BLaER1 (cell line): ENCODE measurements around the gene PARD3B.

Experiments used
- H3K27ac ChIP-seq: shearing (Covaris generic); formaldehyde crosslinking; 2 replicates; pipeline ENCODE4 v1.8.1; 2022
- H3K27me3 ChIP-seq: shearing (Covaris generic); formaldehyde crosslinking; 2 replicates; pipeline ENCODE4 v1.8.1; 2022
- H3K36me3 ChIP-seq: shearing (Covaris generic); formaldehyde crosslinking; 2 replicates; pipeline ENCODE4 v1.8.1; 2022
- H3K4me1 ChIP-seq: shearing (Covaris generic); formaldehyde crosslinking; 2 replicates; pipeline ENCODE4 v1.8.1; 2022
- H3K4me2 ChIP-seq: shearing (Covaris generic); formaldehyde crosslinking; 2 replicates; pipeline ENCODE4 v1.8.1; 2022
- H3K4me3 ChIP-seq: shearing (Covaris generic); formaldehyde crosslinking; 2 replicates; pipeline ENCODE4 v1.8.1; 2022
- H3K9ac ChIP-seq: shearing (Covaris generic); formaldehyde crosslinking; 2 replicates; pipeline ENCODE4 v1.8.1; 2022
- H3K9me3 ChIP-seq: shearing (Covaris generic); formaldehyde crosslinking; 2 replicates; pipeline ENCODE4 v1.8.1; 2022
- H4K20me1 ChIP-seq: shearing (Covaris generic); formaldehyde crosslinking; 2 replicates; pipeline ENCODE4 v1.8.1; 2022
- Cebpa-rat ChIP-seq: shearing (Covaris generic); IDR thresholded peaks from 2 replicates; pipeline ENCODE4 v1.8.1; 2022

PARD3B gene

DNA sequence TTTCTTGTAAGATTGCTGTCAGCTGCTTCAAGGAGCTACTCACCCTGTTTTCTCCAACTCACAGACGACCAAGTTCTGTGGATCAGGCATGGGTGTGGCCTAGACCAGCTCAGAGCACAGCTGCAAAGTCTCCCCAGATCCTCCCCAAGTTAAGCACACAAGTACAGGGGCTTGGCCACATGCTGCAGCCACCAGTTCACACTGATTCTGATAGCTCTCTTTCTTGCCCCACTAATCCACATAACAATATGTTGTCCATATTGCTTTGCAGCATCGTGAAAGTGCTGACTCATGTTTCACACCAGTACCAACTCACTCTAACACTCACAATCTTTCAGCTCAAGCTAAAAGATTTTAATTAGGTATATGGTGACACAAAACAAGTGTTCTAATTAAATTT lies 437.0 kb downstream of the PARD3B start:
- no peaks in the 10 kb centered on the region for H4K20me1 ChIP-seq
- H3K36me3 ChIP-seq, result no peaks in the 10 kb centered on the region
- no peak overlapping the region for H3K4me3 ChIP-seq
- no peak for TF ChIP-seq Cebpa-rat
- H3K27ac ChIP-seq, result no peak overlapping the region
- no peak overlapping the region for H3K4me2 ChIP-seq
- H3K27me3 ChIP-seq, result no peaks in the 10 kb centered on the region
- H3K9me3 ChIP-seq, result no peaks in the 10 kb centered on the region
- no peak overlapping the region for H3K9ac ChIP-seq
- no peaks in the 10 kb centered on the region for H3K4me1 ChIP-seq

DNA sequence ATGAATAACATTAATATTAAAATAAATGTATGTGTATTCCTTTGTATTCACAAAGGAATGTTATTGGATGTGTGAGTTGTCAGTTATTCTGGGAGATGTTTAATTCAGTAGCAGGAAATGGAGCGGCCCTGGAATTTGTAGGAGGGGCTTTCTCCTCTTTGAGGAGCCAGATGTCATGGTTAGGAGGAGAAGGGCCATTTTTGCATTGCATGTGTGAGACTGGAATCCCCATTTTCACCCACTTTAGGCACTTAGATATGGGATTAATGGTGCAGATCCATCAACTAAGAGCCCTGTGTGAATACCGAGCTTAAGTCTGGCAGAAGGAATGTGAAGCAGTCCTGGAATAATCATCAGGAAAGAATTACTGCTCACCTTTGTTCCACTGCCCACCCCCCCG lies 439.2 kb downstream of the PARD3B start:
- Histone ChIP-seq H3K9ac (no peak overlapping the region), H3K4me1 (no peaks in the 10 kb centered on the region), H3K4me2 (no peak overlapping the region), H3K27ac (no peak overlapping the region), H3K27me3 (no peaks in the 10 kb centered on the region), H4K20me1 (no peaks in the 10 kb centered on the region), H3K9me3 (no peaks in the 10 kb centered on the region), H3K4me3 (no peak overlapping the region), H3K36me3 (no peaks in the 10 kb centered on the region)
- TF ChIP-seq Cebpa-rat, result no peak

DNA sequence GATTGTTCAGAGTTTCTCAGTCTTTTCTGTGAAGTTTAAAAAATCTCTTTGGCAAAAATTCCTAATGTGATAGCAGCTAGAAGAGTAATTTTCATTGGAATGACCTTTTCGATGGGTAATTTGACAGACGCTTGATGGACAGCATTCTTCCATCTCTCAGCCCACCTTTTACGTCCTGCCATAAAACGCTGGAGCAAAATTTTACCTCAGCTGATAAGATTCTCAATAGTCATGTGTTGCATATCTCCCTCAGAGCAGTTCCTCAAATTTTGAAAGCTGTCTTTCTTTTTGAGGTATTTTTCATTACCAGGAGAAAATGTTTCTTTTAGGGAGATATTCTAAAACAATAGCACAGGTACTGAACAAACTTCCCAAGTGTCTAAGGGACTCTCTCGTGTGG lies 441.4 kb downstream of the PARD3B start:
- Histone ChIP-seq H3K9me3 (no peaks in the 10 kb centered on the region), H3K9ac (no peak overlapping the region), H3K36me3 (no peaks in the 10 kb centered on the region), H3K4me3 (no peak overlapping the region), H3K4me1 (no peaks in the 10 kb centered on the region), H3K4me2 (no peak overlapping the region), H4K20me1 (no peaks in the 10 kb centered on the region), H3K27me3 (no peaks in the 10 kb centered on the region), H3K27ac (no peak overlapping the region)
- TF ChIP-seq Cebpa-rat, result no peak

DNA sequence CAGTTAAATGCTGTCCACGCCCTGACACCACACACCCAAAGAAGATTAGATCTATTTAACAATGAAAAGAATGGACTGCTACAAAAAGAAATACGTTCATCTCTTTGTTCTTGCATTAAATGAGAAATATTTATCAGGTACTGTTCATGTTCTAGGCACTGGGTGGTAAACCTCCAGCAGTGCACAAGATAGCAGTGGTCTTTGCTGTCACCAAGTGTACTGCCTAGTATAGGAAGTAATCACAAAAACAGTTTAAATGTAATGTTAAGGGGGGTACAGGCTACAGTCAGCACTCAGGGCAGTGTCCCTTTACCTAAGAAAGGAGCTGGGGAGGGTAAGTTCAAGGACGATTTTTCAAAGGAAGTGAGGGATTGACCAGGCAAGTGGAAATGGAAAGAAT lies 443.6 kb downstream of the PARD3B start:
- Histone ChIP-seq H3K9ac (no peak overlapping the region), H3K4me2 (no peak overlapping the region), H3K9me3 (no peaks in the 10 kb centered on the region), H3K4me1 (no peaks in the 10 kb centered on the region), H3K27me3 (no peaks in the 10 kb centered on the region), H3K36me3 (no peaks in the 10 kb centered on the region), H3K27ac (no peak overlapping the region), H4K20me1 (no peaks in the 10 kb centered on the region), H3K4me3 (no peak overlapping the region)
- no peak for TF ChIP-seq Cebpa-rat

DNA sequence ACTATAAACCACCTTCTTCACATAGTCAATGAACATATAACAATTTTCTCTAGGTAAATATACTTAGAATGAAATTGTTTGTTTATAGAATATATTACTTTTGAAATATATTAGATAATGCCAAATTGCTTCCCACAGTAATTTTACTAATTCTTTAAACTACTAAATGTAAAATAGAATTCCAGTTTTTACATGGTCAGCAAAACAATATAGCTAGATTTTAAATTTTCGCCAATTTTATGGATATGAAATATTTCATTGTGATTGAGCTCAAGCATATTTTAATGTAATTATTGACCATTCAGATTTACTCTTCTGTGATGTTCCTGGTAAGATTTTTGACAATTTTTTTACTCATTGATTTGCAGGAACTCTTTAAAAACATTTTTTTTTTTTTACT lies 444.6 kb downstream of the PARD3B start:
- no peak overlapping the region for H3K4me3 ChIP-seq
- no peak overlapping the region for H3K9ac ChIP-seq
- H3K27ac ChIP-seq, result no peak overlapping the region
- H3K27me3 ChIP-seq, result no peaks in the 10 kb centered on the region
- H4K20me1 ChIP-seq, result no peaks in the 10 kb centered on the region
- no peak overlapping the region for H3K4me2 ChIP-seq
- no peaks in the 10 kb centered on the region for H3K9me3 ChIP-seq
- TF ChIP-seq Cebpa-rat, result no peak
- H3K4me1 ChIP-seq, result no peaks in the 10 kb centered on the region
- no peaks in the 10 kb centered on the region for H3K36me3 ChIP-seq

DNA sequence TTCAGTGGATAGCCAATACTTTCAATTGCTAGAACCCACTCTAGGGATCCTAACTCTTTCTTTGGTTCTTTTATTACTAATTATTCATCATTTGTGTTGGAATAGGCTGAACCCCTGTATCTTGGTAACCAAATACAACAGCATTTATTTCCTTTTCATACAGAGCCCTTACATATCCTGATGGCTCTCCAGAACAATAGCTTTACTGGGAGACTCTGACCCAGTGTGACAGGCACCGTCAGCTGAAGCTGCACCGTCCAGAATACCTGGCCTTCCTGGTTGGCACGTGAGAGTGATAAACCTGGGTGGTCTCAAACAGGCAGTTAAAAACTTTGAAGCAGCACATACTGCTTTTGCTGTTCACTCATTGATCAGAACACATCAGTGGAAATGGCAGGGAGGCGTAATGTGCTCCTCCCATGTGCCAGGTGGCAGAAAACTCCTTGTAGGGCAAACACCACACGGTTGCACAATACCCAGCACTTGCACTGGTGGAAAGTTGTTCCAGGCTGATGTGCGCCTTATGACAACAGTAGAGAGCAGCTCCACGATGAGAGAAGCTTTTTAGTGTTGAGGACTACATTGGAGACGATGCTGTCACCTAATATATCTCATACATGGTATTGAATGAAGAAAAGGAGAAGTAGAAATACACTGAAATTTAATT lies 456.2 kb downstream of the PARD3B start:
- no peaks in the 10 kb centered on the region for H4K20me1 ChIP-seq
- H3K4me3 ChIP-seq, result no peak overlapping the region
- H3K27me3 ChIP-seq, result no peaks in the 10 kb centered on the region
- no peaks in the 10 kb centered on the region for H3K36me3 ChIP-seq
- H3K27ac ChIP-seq, result no peak overlapping the region
- no peaks in the 10 kb centered on the region for H3K4me1 ChIP-seq
- no peaks in the 10 kb centered on the region for H3K9me3 ChIP-seq
- no peak overlapping the region for H3K4me2 ChIP-seq
- H3K9ac ChIP-seq, result no peak overlapping the region
- TF ChIP-seq Cebpa-rat, result no peak

DNA sequence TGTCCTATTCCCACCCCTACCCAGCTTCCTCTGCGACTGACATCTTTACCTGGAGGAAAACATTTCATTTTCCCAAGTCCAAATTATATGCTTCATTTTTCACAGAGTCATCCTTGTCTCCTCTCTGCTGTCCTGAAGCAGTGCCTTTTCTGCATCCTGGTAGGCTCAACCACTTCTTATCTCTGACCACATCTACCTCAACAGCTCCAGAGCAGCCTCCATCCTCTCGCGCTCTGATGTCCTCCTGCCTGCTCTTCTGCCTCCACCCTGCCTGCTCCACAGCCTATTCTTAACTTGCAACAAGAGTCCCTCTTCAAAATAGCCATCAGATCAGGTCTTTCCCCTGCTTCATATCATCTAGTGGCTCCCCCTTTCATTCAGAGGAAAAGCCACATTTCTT lies 457.1 kb downstream of the PARD3B start:
- Histone ChIP-seq H4K20me1 (no peaks in the 10 kb centered on the region), H3K4me3 (no peak overlapping the region), H3K27me3 (no peaks in the 10 kb centered on the region), H3K4me1 (no peaks in the 10 kb centered on the region), H3K4me2 (no peak overlapping the region), H3K36me3 (no peaks in the 10 kb centered on the region), H3K27ac (no peak overlapping the region), H3K9ac (no peak overlapping the region), H3K9me3 (no peaks in the 10 kb centered on the region)
- TF ChIP-seq Cebpa-rat, result no peak

DNA sequence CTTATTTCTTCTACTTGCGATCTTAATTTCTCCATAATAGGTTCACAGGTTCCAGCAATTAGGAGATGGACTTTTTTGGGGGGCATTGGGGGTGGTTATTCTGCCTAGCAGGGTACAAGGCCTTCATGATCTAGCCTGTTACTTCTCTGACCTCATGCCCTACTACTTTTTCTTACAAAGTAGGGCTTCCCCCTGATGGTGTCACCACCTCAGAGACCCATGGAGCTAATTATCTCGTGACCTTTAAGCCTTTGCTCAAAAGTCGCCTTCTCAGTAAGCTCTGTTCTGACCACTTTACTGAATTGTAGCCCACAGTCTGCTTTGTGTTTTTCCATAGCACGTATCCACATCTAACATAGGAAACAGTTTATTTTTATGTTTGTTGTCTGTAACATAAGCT lies 458.0 kb downstream of the PARD3B start:
- Histone ChIP-seq H3K9ac (no peak overlapping the region), H3K4me1 (no peaks in the 10 kb centered on the region), H3K27ac (no peak overlapping the region), H4K20me1 (no peaks in the 10 kb centered on the region), H3K27me3 (no peaks in the 10 kb centered on the region), H3K36me3 (no peaks in the 10 kb centered on the region), H3K4me3 (no peak overlapping the region), H3K9me3 (no peaks in the 10 kb centered on the region), H3K4me2 (no peak overlapping the region)
- no peak for TF ChIP-seq Cebpa-rat

DNA sequence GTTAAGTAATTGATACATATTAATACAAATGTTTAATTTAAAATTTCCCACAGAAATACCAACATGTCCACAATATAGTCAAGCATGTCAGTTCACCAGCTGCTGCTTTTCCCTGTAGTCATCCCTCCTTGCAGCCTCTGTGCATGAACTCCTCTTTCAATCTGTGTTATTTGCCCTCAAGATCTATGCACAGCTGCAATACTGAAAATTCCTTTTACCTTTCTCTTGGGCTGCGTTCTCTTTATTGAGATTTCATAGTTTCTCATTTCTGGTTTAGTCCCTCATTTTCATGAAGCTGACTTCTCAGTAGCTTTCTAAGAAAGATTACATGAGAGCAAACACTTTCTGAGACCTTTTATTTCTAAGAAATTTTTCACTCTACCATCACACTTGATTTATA lies 464.9 kb downstream of the PARD3B start:
- Histone ChIP-seq H3K4me2 (no peak overlapping the region), H3K4me1 (no peaks in the 10 kb centered on the region), H3K27me3 (no peaks in the 10 kb centered on the region), H3K36me3 (no peaks in the 10 kb centered on the region), H3K9me3 (no peaks in the 10 kb centered on the region), H3K27ac (no peak overlapping the region), H3K4me3 (no peak overlapping the region), H4K20me1 (no peaks in the 10 kb centered on the region), H3K9ac (no peak overlapping the region)
- no peak for TF ChIP-seq Cebpa-rat

DNA sequence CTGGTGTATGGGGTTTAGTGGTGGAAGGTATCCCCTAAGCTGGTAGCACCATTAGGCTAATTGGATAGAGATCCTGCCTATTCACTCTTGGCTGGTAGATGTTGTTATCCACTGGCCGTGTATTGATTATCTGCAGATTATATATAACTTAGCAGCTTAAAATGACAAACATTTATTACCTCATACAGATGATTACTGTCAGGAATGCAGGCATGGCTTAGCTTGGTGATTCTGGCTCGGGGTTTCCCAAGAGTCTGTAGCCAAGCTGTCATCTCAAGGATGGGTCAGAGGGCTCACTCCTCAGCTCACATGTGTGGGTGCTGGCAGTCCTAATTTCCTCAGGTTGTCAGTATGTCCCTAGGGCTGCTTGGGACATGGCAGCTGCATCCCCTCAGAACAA lies 465.8 kb downstream of the PARD3B start:
- no peak overlapping the region for H3K27ac ChIP-seq
- no peak for TF ChIP-seq Cebpa-rat
- H3K9ac ChIP-seq, result no peak overlapping the region
- no peaks in the 10 kb centered on the region for H4K20me1 ChIP-seq
- no peaks in the 10 kb centered on the region for H3K4me1 ChIP-seq
- H3K4me2 ChIP-seq, result no peak overlapping the region
- H3K4me3 ChIP-seq, result no peak overlapping the region
- no peaks in the 10 kb centered on the region for H3K9me3 ChIP-seq
- H3K36me3 ChIP-seq, result no peaks in the 10 kb centered on the region
- H3K27me3 ChIP-seq, result no peaks in the 10 kb centered on the region

DNA sequence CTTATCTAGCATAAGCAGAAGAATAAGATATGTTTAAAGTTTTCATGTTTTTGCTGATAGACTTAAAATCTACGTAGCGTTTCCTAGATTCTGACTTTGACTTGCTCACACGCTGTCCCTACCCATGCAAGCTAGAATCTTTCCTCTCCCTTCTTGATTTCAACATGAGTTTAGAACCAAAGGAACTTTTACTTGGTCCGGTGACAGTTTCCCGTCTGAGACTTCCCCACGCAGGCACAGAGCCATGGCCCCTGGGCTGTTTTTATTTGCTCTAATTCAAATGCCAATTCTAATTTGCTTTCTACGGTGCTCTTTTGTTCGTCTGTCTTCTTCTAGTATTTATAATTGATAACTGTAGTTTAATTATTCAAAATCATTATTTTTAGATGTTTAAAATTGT lies 467.7 kb downstream of the PARD3B start:
- Histone ChIP-seq H4K20me1 (no peaks in the 10 kb centered on the region), H3K4me2 (no peak overlapping the region), H3K36me3 (no peaks in the 10 kb centered on the region), H3K27me3 (no peaks in the 10 kb centered on the region), H3K27ac (no peak overlapping the region), H3K4me3 (no peak overlapping the region), H3K9ac (no peak overlapping the region), H3K4me1 (no peaks in the 10 kb centered on the region), H3K9me3 (no peaks in the 10 kb centered on the region)
- TF ChIP-seq Cebpa-rat, result no peak
